NB4 (cell line): ENCODE measurements around the gene LDLRAD4.

Experiments
- CTCF ChIP-seq: IDR thresholded peaks from one replicate; pipeline ENCODE4 v1.5.1; 2012; ENCODE audit warnings: low read depth, low read length
- MAX ChIP-seq: IDR thresholded peaks from 2 replicates; pipeline ENCODE4 v1.6.1; 2011; ENCODE audit warnings: low read depth, low read length
- MYC ChIP-seq: IDR thresholded peaks from 2 replicates; pipeline ENCODE4 v1.6.1; 2011; ENCODE audit warnings: low read depth, low read length
- POLR2A ChIP-seq: IDR thresholded peaks from 2 replicates; pipeline ENCODE4 v1.6.1; 2011; ENCODE audit warnings: mild to moderate bottlenecking; ENCODE audit not compliant: insufficient read length; ENCODE audit errors: extremely low read depth

- no peak for TF ChIP-seq CTCF
- no peak for TF ChIP-seq POLR2A
- TF ChIP-seq MAX, result no peak
- TF ChIP-seq MYC, result no peak
Measured at GRCh38 chr18:13386891-13387801, 168.6 kb downstream of the LDLRAD4 start.
